ENCODE measurements around the gene PTPA.
"Not testable (repeated sequence)": the region's sequence is repeated elsewhere in the genome, so short reads cannot be mapped to it uniquely, and the experiment has no call there.

PTPA gene

DNA sequence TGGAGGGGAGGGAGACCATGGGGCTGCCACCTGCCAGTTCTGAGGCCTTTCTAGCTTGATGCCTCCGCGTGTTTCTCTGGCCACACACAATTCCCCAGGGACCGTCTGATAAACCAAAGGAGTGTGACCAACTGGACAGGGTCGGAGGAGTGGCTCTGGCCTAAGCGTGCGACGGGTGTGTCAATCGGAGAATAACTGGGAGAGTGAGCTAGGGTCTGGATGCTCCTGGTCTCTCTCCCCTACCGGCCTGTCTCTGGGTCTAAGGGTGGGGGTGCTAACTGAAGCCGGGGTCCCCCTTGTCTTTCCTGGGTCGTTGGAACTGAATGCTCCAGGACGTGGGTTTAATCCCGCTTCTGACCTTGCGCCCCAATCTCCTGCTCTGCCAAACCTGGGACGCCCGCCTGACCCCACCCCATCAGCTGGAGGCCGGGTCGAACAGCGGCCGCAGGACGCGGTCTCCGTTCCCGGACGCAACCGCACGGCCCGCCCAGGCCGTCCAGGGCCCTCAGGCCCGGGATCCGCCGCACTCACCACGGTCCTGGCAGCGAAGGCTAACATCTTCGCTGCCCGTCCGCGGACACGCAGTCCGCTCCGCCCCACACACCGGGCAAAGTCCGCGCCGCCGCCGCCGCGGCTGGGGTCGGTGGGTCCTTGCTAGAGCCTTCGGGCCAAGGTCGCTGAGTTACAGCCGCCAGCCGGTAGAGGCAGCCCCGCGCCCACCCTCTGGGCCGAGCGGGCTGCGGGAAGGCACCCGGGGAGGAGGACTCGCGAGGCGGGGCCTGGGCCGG lies 1.1 kb upstream of the PTPA start:
- DNase-seq: peak; percentile 12

DNA sequence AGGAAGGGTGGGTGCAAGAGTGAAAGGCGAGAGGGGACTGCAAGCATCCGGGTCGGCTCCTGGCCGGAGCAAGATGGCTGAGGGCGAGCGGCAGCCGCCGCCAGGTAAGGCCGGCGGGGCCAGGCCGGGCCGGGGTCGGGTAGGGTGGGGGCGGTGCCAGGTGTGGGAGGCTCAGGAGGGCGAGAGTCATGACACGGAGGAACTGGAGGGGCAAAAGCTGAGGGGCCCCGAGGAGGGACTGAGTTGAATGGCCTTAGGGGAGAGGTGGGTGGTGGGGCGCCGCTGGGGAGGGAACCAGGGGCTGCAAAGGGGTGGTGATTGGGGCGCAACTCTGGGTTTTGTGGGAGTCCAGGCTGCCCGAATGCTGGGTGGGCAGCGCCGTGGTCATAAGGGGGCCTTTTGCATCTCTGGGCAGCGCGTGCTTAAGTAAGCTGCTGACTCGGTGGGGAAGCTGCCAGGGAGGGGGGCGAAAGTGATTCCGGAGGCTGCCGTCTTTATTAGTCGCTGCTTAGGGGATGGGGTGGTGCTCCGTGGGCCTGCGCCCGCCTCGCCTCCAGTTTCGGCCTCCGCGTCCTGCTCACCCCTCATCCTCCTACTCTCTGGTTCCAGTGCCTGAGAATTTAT lies 425 bp downstream of the PTPA start:
- DNase-seq: peak; percentile 6

DNA sequence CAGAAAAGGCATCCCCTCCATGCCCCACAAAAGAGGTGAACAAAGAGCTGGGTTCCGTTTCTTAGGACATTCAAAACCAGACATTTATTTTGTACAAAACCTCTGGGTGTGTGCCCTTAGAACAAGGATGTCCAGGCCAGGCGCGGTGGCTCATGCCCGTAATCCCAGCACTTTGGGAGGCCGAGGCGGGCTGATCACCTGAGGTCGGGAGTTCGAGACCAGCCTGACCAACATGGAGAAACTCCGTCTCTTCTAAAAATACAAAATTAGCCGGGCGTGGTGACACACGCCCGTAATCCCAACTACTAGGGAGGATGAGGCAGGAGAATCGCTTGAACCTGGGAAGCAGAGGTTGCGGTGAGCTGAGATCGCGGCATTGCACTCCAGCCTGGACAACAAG lies 1.3 kb downstream of the PTPA start:
- not testable (repeated sequence) for DNase-seq

DNA sequence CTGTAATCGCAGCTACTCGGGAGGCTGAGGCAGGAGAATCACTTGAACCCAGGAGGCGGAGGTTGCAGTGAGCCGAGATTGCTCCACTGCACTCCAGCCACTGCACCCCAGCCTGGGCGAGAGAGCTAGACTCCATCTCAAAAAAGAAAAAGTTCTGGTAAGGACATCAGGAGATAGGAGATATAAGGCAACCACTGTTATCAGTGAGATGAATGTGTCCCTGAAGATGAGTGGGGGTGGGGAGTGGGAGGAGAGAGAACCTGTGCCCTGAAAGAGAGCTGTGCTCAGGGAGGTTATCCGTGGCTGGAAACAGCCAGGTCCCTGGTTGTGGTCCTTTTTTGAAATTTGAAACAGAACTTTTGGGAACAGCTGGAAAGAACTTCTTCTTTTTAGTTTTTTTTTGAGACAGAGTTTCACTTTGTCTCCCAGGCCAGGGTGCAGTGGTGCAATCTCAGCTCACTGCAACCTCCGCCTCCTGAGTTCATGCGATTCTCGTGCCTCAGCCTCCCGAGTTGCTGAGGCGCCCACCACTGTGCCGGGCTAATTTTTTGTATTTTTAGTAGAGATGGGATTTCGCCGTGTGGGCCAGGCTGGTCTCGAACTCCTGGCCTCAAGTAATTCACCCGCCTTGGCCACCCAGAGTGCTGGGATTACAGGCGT lies 2.6 kb downstream of the PTPA start:
- DNase-seq: no peak

DNA sequence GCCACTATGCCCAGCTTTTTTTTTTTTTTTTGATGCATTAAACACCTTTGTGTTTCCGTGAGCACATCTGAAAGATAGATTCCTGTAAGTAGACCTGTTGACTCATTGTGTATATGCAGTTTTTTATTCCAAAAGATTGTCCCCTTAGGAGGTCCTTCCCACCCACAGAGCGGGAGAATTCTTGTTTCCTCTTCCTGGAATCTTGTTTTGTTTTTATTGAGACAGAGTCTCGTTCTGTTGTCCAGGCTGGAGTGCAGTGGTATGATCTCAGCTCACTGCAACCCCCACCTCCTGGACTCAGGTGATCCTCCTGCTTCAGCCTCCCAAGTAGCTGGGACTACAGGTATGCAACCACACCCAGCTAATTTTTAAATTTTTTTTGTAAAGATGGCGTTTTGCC lies 7.6 kb downstream of the PTPA start:
- no peak for DNase-seq

DNA sequence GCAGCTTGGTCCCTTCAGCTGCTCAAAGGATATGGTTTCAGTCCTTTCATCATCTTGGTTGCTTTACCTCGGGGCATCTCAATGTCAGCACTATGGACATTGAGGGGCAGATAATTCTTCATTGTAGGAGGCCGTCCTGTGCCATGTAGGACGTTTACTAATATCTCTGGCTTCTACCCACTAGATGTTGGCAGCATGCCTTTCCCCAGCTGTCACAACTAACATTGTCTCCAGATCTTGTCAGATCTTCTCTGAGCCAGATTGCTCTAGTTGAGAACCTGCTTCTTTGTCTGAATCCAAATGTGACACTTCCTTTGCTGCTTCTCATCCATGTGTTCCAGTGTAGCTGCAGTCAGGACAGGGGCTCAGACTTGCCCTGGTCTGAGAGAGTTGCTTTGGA lies 10.3 kb downstream of the PTPA start:
- DNase-seq: no peak

DNA sequence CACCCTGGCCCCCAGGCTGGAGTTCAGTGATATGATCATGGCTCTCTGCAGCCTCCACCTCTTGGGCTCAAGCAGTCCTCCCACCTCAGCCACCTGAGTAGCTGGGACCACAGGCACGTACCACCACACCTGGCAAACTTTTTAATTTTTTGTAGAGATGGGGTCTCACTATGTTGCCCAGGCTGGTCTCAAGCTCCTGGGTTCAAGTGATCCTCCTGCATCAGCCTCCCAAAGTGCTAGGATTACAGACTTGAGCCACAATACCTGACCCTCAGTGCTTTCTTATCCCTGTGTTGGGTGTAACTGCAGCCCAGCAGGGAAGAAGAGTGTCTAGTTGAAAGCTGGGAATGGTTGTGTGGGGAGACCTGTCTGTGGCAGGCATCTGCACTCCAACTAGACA lies 10.9 kb downstream of the PTPA start:
- no peak for DNase-seq

DNA sequence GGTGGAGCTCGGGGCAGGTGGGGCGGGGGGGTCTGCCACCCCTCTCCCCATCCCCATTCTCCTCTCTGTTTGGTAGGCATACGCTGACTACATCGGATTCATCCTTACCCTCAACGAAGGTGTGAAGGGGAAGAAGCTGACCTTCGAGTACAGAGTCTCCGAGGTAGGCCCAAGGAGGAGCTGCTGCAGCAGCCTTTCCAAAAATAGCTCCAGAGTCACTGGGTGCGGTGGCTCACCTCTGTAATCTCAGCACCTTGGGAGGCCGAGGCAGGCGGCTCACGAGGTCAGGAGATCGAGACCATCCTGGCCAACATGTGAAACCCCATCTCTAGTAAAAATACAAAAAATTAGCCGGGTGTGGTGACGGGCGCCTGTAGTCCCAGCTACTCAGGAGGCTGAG lies 11.8 kb downstream of the PTPA start:
- not testable (repeated sequence) for DNase-seq

DNA sequence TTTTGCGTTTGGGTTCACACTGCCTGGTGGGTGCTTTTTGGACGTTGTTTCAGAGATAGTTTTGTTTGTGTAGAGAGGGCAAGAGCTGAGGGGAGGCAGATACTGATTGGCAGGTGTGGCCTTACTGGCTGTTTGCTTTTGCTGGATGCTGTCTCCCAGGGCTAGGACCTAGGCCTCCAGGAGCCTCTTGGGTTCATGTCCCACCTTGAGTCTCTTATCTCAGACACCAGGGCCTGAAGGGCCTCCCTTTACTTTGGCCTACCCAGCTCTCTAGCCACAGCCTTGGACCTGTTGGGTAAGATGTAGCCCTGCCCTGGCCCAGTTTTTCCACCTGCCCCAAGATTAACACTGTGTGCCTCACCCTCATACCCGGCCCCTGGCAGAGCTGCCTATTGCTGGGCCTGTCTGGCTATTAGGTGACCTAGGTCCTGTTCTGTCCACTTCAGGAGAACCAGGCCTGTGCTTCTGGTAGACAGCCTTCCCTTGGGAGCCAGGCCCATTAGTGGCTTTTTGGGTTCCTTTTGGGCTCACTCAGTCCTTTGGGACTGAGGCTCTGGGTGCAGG lies 13.4 kb downstream of the PTPA start:
- DNase-seq: no peak

DNA sequence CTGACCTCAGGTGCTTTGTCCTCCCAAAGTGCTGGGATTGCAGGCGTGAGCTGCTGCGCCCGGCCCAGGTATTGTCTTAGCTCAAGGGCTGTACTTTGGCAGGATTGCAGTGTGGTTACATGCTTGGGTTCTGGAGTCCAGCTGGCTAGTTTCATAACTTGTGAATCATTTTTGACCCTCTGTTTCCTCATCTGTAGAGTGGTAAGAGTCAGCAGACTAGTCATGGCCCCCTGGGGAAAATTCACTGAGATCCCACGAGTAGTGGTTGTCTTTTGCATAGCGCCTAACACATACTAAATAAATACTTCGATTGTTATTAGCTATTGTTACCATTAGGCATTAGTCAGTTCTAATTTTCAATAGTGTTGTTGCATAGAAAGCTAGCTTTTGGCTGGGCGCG lies 14.3 kb downstream of the PTPA start:
- no peak for DNase-seq

DNA sequence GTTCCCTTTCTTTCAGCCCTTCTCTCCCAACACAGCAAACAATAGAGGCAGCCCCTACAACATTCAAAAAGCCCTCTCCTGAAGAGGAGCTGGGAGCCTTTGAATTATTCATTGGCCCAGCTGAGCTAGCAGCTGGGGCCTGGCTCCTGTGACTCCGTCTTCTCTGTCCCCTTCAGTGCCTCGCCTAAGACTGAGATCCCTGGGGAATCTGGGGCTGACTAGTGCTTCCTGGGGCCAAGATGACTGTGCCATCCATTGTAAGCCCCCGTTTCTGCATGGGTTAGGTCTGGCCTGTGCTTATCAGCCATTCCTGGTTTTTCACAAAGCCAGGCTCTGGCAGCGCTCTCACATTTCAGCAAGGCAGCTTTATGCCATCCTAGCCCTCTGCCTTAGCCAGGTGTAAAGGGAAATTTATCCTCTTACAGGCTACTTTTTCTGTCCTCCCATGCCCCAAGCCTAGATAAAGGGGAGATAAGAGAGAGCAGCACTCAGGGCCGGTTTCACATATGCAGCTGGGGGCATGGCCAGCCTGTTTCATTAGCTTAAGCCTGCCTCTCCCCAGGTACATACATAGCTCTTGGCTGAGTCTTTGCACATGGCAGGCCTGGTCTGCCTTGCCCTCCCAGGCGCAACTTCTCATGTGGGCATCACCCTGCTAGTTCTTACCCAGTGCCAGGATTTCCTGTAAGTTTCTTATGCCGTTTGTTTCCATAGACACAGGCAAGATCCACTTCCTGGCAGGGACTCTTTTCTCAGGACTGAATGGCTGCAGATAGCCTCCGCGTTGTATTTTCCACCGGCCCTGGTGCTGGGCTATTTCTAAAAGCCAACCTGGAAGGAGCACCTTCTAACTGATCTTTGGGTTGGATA lies 15.8 kb downstream of the PTPA start:
- DNase-seq: no peak

DNA sequence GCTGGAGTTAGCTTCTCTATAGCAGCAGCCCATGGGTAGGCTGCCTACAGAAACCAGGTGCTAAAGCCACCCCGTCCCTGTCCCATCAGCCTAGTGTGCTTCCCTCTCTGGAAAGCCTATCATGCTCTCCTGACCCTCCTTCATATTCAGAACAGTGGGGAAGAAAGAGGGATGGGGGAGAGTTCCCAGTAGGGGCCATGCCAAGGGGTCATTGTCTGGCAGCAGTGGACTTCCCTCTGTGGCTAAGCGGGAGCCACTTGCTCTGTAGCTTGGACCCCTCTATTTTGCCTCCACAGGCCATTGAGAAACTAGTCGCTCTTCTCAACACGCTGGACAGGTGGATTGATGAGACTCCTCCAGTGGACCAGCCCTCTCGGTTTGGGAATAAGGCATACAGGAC lies 17.5 kb downstream of the PTPA start:
- DNase-seq: no peak

DNA sequence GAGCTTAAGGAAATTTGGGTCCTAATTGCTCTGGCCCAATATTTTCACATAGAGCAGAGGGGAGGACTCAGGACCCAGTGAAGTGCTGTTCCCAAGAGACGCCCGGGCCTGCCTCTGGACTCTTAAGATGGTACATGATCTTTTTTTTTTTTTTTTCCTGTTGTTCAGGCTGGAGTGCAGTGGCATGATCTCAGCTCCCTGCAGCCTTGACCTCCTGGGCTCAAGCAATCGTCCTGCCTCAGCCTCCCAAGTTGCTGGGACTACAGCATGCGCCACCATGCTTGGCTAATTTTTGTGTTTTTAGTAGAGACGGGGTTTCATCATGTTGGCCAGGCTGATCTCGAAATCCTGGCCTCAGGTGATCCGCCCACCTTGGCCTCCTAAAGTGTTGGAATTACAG lies 19.1 kb downstream of the PTPA start:
- not testable (repeated sequence) for DNase-seq

DNA sequence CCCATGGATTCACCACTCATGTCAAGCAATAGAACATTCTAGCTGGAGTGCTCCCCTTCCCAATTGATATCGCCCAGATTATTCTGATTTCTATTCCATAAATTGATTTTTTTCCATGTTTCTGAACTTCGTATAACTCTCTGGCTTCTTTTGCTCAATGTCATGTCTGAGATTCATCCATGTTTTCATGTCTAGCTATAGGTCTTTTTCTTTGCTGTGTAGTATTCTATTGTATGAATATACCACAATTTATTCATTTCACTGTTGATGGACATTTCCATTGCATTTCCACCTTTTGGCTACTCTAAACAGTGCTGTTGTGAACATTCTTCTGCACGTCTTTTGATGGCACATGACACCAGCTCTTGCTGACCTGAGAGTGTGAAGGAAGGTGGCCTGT lies 19.6 kb downstream of the PTPA start:
- DNase-seq: no peak

DNA sequence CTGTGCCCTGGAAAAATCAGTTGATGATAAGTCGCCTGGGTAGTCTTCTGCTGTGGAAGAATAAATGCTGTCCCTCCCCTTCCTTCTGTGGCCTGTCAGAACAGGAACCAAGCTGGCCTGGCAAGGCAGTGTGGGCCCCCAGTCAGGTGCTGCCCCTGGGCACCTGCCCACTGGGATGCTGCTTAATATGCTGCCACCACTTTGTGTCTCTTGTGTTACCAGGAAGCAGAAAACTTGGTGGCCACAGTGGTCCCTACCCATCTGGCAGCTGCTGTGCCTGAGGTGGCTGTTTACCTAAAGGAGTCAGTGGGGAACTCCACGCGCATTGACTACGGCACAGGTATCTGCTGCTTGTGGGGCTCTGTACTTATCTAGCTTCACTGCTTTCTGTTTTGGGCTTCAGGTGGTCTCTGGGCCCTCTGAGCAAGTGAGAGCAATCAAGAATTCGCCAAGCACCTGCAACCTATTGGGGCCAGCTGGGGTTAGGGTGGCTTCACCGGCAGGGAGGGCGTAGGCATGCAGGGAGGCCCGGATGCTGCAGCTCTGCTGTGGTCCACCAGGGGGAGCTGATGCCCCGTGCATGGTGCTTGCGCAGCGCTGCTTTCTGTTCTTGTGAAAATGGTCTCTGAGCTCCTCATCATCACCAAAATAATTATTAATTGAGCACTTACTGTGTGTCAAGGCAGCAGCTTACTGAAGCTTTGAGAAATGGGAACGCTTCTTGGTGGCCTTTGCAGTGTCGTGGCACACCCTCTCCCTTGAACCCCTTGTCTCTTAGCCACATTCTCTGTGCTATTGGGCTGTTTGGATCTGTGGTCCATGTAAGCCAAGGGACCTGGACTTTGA lies 20.3 kb downstream of the PTPA start:
- DNase-seq: peak; percentile 43

DNA sequence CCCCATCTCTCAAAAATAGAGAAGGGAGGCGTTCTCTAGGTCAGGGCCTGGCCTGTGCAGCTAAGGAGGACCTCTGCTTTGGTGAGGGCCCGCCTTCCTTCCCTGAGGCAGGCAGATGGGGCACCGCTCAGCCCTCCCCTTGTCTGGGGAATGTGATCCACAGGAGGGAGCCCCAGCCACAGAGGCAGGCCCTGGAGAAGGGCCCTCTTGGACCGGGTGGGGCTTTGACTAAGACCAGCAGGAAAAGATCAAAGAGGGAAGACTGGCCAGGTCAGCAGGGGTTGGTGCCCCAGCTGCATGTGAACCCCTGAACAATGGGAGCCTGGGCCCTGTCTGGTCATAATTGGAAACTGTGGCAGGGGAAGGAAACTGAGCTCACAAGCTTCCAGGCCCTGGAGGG lies 21.9 kb downstream of the PTPA start:
- DNase-seq: no peak

DNA sequence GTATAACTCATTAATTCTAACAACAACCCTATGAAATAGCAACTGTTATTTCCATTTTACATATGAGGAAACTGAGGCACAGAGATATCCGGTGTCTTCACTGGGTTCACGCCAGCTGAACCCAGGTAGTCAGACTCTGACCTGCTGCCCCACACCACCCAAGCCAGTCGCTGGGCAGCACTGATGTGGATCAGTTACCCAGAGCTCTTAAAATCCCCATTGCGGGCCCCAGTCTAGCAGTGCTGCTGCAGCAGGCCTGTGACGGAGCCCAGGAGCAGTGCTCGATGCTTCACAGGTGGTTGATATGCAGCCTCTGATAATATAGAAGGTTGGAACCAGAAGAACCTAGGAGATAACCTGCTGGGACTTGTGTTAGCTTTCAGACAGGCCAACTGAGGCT lies 24.3 kb downstream of the PTPA start:
- DNase-seq: no peak

DNA sequence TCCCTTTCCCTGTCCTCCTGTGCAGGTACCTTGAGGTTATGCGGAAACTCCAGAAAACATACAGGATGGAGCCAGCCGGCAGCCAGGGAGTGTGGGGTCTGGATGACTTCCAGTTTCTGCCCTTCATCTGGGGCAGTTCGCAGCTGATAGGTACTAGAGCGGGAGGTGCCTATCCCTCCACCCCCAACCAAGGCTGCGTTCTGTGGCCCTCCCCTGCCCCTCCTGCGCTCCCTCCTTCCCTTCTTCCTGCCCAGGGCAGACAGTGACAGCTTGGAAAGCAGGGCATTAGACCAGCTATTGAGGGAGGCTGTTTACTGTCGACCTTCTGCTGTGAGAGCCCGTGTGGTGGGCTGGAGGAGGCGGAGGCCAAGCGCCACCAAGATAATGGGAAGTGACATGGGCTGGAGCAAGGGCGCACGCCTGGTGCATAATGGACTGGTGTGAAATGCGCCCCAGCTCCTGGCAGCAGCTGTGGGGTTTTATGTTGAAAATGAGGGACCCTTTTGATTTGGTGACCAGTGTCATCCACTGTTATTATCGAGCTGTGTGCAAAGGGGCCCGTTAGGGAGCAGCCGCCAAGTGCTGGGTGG lies 25.3 kb downstream of the PTPA start:
- DNase-seq: no peak

DNA sequence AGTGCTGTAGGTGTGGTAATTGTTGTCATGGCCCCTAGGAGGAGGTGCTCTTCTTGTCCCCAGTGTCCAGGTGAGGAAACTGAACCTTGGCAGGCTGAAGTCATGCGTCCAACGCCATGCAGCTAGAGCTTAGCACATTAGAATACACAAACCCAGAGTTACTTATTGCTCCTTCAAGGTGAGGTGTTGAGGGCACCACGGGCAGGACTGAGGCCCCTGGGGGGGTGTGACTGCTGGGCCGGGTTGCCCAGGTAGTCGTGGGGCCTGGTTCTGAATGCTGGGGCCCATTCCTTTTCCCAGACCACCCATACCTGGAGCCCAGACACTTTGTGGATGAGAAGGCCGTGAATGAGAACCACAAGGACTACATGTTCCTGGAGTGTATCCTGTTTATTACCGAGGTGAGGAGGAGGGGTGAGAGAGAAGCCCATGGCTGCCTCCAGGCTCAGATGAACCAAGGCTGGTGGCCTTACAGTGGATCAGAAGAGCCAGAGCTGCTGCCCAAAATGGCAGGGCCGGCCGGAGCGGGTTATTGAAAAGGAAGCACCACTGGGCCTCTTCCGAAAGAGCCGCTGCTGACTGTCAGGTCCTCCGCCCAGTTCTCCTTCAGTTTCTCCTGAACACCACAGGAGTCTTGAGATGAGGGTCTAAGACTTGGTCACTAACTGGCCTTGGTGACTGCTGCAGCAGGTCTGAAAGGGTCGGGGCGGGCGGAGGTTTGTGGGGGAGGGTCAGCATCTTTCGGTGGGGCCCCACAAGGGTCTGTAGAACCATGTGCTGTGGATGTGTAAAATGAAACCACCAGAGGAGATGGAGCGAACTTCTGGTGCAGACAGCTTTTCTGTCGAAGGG lies 26.3 kb downstream of the PTPA start:
- no peak for DNase-seq

DNA sequence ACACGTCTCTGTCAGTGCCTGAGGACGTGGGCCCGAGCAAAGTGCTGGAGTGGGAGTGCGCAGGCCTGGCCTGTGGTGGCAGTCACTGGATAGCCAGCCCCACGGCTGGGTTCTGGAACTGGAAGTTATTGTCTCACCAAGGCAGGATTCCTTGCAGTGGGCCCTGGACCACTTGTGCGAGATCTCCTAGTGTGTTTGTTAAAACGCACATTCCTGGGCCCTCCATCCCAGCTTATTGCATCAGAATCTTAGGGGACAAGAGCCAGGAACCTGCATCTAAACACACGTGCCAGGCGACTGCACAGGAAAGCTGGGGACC lies 26.9 kb downstream of the PTPA start:
- no peak for DNase-seq

All from amniotic stem cell (primary cell).